GM18499 (cell line): ENCODE data around the gene CPLX3.

Source experiments
- ATAC-seq: cut with Tn5 transposase; IDR thresholded peaks from one replicate; pipeline ENCODE4 v1.9.1; 2021; ENCODE audit warnings: moderate number of reproducible peaks; ENCODE audit not compliant: insufficient read depth, unreplicated experiment

The CPLX3 gene

DNA sequence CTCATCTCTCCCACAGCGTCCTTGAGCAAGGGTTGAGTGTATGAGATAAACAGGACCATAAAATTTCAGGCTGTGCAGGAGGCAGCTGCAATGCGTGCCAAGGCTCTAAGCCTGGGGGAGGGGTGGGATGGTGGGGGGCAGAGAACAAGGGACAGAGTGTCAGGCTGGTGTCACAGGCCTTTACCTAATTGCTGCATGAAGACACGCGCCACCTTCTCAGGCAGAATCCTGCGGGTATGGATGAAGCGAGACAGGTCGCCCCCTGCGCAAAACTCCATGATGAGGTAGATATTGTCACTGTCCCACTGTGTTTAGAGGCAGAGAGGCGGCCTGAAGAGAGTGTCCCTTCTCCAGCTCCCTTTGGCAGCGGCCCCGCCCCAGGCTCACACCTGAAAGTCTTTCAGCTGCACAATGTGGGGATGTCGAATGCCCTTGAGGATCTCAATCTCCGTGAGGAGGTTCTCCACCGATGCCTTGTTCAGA is 15.5 kb downstream of the CPLX3 start:
- ATAC-seq: no peak

DNA sequence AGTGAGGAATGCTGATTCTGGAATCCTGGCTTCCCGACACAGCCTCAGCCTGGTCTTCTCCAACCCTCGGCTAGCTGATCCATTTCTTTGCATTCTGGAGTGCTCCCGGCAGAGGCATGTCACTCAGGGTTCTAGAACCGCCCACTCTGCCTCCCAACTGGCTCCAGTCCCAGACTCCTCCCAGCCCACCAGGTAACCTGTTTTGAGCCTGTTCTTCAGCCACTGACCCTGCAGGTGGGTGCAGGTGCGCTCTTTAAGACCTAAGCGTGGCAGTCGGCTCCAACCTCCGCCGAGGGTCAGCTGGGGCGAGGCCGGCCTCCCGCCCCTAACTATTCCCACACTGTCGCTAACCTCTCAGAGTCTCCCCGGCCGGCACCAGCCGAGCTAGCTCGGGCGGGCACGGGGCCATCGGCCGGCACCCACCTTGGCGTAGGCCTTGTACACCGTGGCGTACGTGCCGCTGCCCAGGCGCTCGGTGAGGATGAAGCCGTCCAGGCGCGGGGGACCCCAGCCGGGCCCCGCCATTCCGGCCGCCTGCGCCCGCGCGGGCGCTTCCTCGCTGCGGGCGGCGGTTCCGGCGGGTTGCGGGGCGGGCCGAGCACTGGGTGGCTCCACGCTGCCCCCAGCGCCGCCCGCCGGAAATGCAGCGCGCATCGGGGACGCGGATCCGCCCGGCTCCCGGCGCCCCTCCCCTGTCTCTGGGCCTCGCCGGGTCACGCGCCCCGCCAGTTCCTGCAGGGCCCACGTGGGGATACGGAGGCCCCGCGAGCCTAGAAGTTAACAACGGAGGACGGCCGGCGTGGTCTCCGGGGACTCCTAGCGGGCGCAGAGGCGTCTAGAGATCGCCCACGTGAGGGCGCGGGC is 16.4 kb downstream of the CPLX3 start, which contains the start of gene ULK3:
ULK3 (minus strand) TSS at position 576 of the 864 bp plus-strand sequence; CDS start at position 525, 51 bp downstream.
- no peak for ATAC-seq

DNA sequence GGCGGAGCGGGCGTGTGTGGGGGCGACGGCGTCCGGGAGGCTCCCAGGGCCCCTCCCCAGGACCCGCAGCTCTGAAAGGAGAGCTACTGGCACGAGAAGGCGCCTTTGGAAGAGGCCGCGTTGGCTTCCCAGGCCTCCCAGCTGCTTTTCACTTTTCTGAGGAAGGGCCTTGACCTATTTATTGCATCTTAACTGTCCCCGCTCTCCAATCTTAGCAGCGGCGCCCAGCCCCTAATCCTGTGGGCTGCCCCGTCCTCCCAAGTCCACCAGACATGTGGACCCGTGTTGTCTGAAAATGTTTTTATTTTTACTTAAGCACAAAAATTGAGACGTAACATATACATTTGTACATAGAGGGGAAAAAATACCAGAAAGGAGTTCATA is 17.0 kb downstream of the CPLX3 start:
- ATAC-seq: no peak

DNA sequence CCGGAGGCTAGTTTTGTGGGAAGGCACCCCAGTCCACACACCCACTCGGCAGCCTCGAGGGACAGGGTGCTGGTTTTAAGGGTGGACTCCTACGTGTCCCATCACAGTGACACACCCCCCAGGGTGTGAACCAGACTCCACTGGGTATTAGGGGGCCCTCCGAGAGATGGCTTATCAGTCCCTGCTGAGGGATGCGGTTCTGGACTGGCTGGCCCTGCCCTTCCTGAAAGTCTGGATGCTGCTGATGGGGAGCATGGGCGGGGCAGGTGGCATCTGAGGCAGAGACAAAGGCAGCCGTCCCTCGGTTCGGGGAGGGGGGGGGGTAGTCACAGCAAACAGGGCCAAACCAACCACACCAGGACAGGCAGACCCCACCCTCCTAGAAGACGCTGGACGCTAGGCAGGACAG is 17.5 kb downstream of the CPLX3 start:
- ATAC-seq: no peak

DNA sequence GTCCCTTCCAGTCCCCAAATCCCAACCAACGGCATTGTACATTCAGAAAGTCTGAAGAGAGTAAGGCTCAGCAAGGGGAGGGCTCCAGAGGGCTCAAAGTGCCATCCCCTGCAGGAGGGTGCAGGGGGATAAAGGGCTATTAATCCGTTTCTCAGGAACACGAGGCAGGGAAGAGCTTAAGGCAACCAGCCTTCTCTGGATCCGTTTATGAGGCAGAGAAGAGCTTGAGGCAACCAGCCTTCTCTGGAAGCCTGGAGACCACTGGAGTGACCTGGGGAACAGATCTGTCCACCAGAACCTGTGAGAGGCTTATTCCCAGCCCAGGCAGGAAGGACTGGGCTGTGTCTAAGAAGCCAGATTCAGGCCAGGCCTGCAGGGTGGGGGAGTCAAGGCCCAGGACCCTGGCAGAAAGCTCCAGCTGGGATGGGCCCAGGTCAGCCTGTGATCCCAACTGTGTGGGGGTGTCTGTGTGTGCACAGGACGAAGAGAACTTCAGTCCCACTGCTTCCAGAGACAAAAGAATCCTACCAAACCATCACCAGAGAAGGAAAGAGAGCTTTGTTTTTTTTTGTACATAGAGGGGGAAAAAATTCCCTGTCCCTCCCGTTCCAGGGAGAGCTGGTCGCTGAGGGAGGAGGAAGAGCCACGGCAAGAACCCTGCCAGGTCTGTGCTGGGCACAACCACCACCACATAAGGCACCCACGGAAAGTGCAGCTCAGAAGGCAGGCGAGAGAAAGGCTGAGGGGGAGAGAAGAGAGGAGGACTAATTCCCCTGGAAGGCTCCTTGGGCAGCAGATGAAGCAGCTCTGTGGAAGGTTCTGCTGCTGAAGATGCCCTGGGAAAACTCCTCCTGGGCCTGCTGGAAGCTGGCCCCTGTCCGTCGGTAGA is 18.1 kb downstream of the CPLX3 start:
- ATAC-seq: no peak

DNA sequence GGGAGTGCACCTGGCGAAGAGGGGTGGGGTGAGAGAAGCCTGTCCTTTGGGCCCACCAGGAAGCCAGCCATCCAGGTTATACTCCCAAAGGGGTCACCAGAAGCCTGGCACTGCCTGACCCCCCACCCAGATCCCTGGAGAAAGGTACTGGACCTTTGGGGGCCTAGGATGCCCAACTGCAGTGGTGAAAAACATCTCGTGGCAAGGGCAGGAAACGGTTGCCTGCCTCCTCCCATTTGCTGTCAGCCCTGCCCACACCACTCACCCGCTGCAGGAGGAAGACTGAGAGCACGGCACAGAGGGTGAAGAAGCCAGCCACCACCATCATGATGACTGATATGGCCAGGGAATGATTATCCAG is 18.8 kb downstream of the CPLX3 start:
- ATAC-seq: no peak

DNA sequence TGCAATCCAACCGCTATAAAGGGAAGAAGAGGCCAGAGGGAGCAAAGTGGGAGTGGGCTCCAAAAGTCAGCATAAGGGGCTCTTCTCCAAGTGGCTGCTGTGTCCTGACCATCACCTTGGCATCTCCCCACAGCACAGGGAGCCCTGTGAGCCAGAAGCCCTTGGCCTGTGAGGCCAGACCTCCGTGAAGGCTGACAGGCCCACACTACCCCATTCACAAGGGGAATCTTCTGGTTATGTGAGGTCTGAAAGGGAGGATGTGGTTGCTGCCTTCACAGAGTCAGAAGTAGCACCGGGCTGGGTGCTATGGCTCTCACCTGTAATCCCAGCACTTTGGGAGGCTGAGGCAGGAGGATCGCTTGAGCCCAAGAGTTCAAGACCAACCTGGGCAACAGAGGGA is 19.2 kb downstream of the CPLX3 start:
- ATAC-seq: no peak

DNA sequence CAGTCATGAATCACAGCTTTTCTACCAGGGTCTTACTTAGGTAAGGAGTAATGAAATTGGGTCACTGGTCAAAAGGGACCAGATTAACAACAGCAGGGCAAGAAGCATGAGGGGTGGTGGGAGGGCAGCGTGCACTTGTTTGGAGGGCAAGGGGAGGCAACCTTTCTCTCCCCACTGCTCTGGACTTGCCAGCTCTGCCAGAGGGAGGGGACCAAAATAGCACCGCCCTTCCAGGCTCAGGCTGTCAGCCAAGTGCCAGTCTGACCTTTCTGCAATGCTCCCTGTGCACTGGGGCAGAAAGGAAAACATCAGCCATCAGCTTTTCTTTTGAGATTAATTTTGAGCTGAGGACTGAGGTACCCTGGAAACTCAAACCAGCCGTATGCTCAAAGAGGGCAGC is 21.0 kb downstream of the CPLX3 start:
- no peak for ATAC-seq

DNA sequence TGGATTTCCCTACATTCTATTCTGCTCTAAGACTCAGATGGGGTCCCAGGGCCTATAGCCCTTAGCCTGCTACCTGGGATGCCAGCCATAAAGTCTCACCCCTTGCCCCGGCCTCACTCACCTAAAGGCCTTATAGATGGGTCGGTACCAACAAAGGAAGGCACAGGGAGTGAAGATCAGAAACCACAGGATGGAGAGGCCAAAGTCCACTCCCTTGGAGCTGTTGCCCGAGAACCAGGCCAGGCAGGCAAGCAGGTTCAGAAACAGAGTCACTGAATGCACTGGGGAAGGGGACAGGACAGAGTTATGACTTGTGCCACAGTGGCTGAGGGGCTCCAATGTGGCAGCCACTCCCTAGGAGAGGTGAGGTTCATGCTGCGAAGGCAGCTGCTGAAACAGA is 24.0 kb downstream of the CPLX3 start:
- no peak for ATAC-seq

DNA sequence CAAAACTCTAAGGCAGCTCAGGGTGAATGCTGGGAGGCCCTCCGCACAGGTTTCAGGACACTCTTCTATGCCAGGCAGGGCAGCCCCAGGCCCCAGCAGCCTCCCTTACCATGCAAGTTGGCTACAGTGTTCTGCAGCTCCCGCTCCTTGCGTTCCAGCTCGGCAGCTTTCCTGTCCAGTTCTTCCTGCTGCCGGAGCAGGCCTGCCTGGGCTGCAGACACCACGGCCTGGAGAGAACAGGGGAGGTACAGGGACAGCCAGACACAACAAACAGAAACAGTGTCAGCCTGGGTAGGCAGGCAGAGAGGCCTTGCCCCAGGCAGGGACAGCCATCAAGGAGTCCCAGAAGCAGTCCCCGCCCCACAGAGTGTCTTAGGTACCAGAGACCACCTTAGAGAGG is 25.5 kb downstream of the CPLX3 start:
- ATAC-seq: no peak

DNA sequence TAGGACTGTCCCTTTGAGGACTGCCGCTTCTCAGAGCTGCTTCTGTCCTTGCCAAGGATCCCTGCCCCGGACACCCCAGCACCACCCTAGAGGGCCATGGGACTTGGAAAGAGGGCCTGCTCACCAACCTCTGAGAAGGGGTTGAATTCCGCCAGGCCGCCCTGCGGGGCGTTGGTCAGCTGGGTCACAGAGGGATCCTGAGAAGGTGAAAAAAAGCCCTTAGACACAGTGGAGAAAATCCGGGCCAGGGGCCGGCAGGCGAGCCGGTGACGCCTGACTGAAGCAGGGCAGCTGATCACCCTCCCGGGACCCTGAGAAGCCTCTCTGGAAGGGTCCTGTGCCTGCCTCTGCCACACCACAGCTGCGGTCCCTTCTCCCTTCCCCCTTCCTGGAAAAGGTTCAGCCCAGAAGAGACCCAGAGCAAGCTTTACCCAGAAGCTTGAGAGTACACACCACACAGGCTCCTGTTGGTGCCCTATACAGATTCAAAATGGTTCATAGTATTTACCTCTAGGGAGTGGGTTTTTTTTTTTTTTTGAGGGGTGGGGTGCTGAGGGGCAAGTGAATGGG is 28.1 kb downstream of the CPLX3 start:
- no peak for ATAC-seq

DNA sequence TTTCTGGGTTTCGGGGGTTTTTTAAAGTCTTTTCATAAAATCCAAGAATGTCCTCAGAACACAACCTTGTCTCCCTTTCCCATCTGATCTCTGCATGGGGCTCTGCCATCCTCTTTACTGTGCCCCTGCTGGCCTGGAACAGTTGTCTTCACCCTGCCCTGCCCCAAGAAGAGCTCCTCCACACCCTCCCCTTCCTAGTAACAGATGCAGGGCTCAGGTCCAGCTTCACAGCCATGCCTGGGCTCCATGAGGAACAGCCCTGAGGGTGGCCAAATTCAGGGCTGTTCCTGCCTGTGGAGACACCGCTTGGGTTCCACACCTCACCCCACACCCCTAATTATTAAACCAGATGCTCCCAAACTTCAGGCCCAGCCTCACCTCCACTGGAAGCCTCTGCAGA is 29.4 kb downstream of the CPLX3 start:
- no peak for ATAC-seq

DNA sequence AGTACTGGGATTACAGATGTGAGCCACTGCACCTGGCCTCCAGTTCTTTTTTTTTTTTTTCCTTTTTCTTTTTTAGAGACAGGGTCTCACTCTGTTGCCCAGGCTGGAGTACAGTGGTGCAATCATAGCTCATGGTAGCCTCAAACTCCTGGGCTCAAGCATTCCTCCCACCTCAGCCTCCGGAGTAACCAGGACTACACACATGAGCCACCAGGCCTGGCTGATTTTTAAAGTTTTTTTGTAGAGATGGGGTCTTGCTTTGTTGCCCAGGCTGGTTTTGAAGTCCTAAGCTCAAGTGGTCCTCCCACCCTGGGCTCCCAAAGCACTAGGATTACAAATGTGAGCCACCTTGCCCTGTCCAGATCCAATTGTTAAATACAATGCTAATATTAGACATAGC is 30.1 kb downstream of the CPLX3 start:
- no peak for ATAC-seq

DNA sequence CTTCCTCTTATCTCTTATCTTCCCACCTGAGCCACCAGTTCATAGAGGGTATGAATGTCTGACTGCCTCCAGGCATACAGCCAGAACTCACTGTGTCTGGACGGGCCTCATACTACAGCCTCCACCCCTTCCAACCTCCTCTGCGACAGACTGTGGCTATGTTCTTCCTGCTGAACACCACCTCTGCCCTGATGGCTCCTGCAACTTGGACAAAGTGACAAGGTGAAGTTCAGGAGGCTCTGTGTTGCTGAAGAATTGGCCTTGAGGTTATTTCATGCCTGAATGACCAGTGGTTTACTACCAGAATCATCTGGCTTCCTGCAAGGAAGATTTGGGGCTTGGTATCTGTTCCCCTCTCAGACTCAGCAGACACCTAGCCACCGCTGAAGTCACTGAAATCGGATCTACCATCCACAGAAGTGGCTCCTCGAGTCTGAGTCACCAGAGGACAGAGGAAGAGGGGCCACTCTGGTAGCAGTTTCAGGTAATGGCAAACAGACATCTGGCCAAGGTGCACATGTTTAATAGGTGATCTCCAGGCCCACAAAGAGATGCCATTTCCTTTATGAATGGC is 30.7 kb downstream of the CPLX3 start:
- no peak for ATAC-seq

DNA sequence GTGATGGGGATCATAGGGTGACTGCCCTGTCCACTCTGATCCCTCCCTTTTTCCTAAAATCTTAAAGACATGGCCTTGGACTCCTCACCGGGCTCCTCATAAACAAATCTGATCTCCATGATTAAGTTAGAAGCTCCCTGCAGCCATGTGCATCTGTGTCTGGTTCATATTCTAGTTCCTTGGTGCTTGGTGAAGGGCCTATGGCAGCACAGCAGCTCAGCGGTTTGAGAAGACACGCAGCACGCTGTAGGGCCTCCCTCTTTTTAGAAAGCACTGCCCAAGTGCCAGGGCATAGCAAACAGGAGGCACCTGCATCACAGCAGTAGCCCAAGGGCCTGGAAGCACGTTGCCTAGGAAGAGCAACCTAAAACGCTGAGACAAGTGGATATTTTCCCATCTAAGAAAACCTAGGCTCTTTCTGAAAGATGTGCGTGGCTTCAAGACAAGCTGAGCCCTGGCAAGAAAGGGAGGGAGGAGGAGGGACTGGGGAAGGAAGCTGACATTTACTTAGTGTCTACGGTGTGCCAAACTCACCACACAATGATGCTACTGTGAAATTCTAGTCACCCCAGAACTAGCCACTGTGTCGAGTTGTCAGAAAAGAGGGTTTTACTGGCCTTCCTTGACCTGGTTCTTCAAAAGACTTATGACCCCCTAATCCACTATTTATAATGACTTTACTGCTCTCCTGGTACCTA is 31.4 kb downstream of the CPLX3 start:
- no peak for ATAC-seq

DNA sequence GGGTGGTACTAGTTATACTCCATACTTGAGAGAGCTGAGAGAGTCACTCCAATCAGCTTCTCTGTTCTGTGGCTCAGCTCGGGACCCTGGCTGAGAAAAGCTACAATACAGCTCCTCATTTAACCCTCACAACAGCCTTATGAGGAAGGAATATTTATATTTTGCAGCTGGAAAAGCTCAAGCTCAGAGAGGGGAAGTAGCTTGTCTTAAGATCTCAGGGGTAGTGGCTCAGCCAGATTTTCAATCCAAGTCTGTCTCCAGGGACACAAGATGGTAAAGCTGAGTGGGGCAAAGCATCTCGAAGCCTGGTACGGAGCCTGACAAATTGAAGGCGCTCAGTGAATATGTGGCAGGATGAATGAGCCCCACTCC is 31.9 kb downstream of the CPLX3 start:
- ATAC-seq: no peak

DNA sequence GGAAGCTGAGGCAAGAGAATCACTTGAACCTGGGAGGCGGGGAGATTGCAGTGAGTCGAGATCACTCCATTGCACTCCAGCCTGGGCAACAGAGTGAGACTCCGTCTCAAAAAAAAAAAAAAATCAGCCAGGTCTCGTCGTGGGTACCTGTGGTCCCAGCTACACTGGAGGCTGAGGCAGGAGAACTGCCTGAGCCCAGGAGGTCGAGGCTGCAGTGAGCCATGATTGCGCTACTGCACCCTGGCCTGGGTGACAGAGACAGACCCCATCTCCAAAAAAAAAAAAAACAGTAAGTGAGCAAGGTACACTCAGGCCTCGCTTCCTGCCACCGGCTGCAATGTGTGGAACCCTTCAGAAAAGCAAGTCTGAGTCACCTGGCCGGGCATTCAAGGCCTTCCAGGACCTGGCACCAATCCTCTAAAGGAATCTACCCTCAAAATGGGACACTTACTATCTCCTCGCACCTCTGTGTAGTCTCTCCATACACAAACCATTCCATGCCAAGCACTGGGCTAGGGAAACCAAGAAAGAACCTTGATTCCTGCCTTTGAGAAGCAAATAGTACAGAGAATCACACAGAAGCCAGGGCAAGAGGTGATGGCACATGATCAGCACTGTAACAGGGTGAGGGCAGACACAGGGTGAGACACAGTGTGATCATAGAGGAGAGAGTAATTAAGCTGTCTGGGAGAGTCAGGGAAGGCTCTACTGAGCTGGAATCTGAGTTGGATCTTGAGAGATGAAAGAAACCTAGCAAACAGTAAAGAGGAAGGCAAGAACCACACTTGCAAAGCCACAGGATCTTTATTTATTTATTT is 37.0 kb downstream of the CPLX3 start:
- no peak for ATAC-seq

DNA sequence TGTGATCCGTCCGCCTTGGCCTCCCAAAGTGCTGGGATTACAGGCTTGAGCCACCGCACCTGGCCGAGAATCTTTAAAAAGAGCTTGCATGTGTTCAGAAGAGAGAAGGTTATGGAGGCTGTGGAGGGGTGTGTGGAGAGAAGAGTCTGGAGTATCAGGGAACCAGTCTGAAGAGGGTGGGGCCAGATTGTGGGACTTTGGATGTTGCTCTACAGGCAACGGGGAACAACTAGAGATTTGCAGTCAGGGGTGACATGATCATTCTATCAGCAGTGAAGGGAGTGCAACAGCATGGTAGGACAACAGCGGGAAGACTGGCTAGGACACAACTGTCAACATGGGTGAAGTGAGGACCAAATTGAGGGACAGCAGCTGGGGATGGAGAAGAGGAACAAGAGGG is 37.9 kb downstream of the CPLX3 start:
- no peak for ATAC-seq

DNA sequence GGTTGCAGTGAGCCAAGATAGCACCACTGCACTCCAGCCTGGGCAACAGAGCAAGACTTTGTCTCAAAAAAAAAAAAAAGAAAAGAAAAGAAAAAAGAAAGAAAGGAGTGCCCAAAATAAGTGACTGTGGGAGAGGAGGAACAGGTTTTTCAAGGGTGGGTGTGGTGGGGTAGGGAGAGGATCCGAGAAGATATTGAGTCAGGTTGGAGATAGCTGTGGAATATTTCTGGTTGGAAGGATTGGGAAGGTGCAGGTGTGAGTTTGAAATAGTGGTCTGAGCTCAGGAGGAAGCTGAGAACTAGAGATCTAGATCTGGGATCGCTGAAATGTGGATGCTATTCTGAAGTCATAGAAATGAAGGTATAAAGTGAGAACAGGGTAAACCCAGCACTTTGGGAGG is 38.9 kb downstream of the CPLX3 start:
- ATAC-seq: no peak
